ENCODE data around the gene MAP3K8. TPM values are rescaled to one million over a fixed set of nuclear protein-coding genes. Genes with fewer than 3 reads are reported as not detected.
A peak's percentile ranks its signal among the peaks of the same experiment; 100 is the strongest.

Gene MAP3K8
- total and polyA plus RNA-seq, 9 of the 15 experiments (the other 6 are each of a cell fraction or from before 2014, with no cell fraction given), result 6.9 to 23.6 (median 13.6) TPM

- TF ChIP-seq, protein P1, sequence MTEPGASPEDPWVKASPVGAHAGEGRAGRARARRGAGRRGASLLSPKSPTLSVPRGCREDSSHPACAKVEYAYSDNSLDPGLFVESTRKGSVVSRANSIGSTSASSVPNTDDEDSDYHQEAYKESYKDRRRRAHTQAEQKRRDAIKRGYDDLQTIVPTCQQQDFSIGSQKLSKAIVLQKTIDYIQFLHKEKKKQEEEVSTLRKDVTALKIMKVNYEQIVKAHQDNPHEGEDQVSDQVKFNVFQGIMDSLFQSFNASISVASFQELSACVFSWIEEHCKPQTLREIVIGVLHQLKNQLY (CRISPR knock-in tag; conservative IDR thresholded peaks at IDR 0.05), result no peak
- TF ChIP-seq TEAD1 (CRISPR knock-in tag; IDR thresholded peaks at IDR 0.05) (0 out of 4 replicates have a peak, but pooled peaks of 1 of the 2 experiments have one; percentile 36), FOXK1 (CRISPR knock-in tag; IDR thresholded peaks at IDR 0.05; ENCODE audit: borderline replicate concordance) (no peak), CREM (IDR thresholded peaks at IDR 0.05; ENCODE audit: low read depth) (peak; percentile 77), POU5F1 (IDR thresholded peaks at IDR 0.05; ENCODE audit: borderline replicate concordance, low read depth, low read length, partially characterized antibody) (no peak), TCF7 (IDR thresholded peaks at IDR 0.05; ENCODE audit: borderline replicate concordance) (no peak), RAD51 (IDR thresholded peaks at IDR 0.05; ENCODE audit: borderline replicate concordance, low read depth) (no peak), ZBTB8A (IDR thresholded peaks at IDR 0.05; ENCODE audit: partially characterized antibody) (no peak), SRSF9 (IDR thresholded peaks at IDR 0.05; ENCODE audit: borderline replicate concordance, low read depth, low read length) (no peak), NR3C1 (CRISPR knock-in tag; IDR thresholded peaks at IDR 0.05) (no peak), ZBTB26 (CRISPR knock-in tag; IDR thresholded peaks at IDR 0.05) (no peak), HDGF (IDR thresholded peaks at IDR 0.05) (no peak), SRSF7 (optimal IDR thresholded peaks at IDR 0.05; ENCODE audit: low read depth, low read length) (no peak)
- TF ChIP-seq, protein P2, sequence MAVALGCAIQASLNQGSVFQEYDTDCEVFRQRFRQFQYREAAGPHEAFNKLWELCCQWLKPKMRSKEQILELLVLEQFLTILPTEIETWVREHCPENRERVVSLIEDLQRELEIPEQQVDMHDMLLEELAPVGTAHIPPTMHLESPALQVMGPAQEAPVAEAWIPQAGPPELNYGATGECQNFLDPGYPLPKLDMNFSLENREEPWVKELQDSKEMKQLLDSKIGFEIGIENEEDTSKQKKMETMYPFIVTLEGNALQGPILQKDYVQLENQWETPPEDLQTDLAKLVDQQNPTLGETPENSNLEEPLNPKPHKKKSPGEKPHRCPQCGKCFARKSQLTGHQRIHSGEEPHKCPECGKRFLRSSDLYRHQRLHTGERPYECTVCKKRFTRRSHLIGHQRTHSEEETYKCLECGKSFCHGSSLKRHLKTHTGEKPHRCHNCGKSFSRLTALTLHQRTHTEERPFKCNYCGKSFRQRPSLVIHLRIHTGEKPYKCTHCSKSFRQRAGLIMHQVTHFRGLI (CRISPR knock-in tag; IDR thresholded peaks at IDR 0.05), result no peak
- TF ChIP-seq, protein P3, sequence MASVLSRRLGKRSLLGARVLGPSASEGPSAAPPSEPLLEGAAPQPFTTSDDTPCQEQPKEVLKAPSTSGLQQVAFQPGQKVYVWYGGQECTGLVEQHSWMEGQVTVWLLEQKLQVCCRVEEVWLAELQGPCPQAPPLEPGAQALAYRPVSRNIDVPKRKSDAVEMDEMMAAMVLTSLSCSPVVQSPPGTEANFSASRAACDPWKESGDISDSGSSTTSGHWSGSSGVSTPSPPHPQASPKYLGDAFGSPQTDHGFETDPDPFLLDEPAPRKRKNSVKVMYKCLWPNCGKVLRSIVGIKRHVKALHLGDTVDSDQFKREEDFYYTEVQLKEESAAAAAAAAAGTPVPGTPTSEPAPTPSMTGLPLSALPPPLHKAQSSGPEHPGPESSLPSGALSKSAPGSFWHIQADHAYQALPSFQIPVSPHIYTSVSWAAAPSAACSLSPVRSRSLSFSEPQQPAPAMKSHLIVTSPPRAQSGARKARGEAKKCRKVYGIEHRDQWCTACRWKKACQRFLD (CRISPR knock-in tag; IDR thresholded peaks at IDR 0.05), result 0 out of 2 replicates have a peak, but pooled peaks have one; percentile 48
- TF ChIP-seq, protein P4, sequence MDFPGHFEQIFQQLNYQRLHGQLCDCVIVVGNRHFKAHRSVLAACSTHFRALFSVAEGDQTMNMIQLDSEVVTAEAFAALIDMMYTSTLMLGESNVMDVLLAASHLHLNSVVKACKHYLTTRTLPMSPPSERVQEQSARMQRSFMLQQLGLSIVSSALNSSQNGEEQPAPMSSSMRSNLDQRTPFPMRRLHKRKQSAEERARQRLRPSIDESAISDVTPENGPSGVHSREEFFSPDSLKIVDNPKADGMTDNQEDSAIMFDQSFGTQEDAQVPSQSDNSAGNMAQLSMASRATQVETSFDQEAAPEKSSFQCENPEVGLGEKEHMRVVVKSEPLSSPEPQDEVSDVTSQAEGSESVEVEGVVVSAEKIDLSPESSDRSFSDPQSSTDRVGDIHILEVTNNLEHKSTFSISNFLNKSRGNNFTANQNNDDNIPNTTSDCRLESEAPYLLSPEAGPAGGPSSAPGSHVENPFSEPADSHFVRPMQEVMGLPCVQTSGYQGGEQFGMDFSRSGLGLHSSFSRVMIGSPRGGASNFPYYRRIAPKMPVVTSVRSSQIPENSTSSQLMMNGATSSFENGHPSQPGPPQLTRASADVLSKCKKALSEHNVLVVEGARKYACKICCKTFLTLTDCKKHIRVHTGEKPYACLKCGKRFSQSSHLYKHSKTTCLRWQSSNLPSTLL (IDR thresholded peaks at IDR 0.05), result no peak
- TF ChIP-seq, protein P5, sequence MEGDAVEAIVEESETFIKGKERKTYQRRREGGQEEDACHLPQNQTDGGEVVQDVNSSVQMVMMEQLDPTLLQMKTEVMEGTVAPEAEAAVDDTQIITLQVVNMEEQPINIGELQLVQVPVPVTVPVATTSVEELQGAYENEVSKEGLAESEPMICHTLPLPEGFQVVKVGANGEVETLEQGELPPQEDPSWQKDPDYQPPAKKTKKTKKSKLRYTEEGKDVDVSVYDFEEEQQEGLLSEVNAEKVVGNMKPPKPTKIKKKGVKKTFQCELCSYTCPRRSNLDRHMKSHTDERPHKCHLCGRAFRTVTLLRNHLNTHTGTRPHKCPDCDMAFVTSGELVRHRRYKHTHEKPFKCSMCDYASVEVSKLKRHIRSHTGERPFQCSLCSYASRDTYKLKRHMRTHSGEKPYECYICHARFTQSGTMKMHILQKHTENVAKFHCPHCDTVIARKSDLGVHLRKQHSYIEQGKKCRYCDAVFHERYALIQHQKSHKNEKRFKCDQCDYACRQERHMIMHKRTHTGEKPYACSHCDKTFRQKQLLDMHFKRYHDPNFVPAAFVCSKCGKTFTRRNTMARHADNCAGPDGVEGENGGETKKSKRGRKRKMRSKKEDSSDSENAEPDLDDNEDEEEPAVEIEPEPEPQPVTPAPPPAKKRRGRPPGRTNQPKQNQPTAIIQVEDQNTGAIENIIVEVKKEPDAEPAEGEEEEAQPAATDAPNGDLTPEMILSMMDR (IDR thresholded peaks at IDR 0.05 in 2 of 3, conservative IDR thresholded peaks at IDR 0.05 in 1 of 3; ENCODE audit: insufficient read depth in 2 of 3, low read depth in 1 of 3, low read length in 3 of 3), result peak in 2 of 3 experiments; percentile 25 to 60; a peak in 3 of 6 replicates
Measured at GRCh38 chr10:30493609-30494530, 59.9 kb downstream of the MAP3K8 start (continued).
